Neural cell (in vitro differentiated cells): ENCODE results near the gene NRP2. TPM values are rescaled to one million over a fixed set of nuclear protein-coding genes. Genes with fewer than 3 reads are reported as not detected.

Experiments
- H2AFZ ChIP-seq: fragments of 200-600, 300-800 bp; sonication (generic), shearing (Covaris generic); 2 replicates; pipeline ENCODE4 v1.6.0; 2014; ENCODE audit warnings: low read depth, mild to moderate bottlenecking, antibody characterized with exemption, low read length, moderate library complexity
- H3F3A ChIP-seq: fragments of 200-600 bp; shearing (Covaris generic); 2 replicates; pipeline ENCODE4 v1.6.1; 2016; ENCODE audit warnings: mild to moderate bottlenecking, moderate library complexity, mixed read lengths, antibody characterized with exemption, low read length; ENCODE audit not compliant: insufficient read depth, poor library complexity, severe bottlenecking
- H3K27ac ChIP-seq: fragments of 200-600, 300-800 bp; sonication (generic), shearing (Covaris generic); 2 replicates; pipeline ENCODE4 v1.5.1; 2014; ENCODE audit warnings: mild to moderate bottlenecking, low read length, moderate library complexity
- H3K27me3 ChIP-seq: fragments of 300-800, 200-600 bp; sonication (generic), shearing (Covaris generic); 2 replicates; pipeline ENCODE4 v1.6.0; 2014; ENCODE audit warnings: mild to moderate bottlenecking, low read depth, low read length, moderate library complexity; ENCODE audit not compliant: insufficient read depth
- H3K36me3 ChIP-seq: fragments of 300-800, 200-600 bp; sonication (generic), shearing (Covaris generic); 2 replicates; pipeline ENCODE4 v1.5.1; 2014; ENCODE audit warnings: mild to moderate bottlenecking, antibody characterized with exemption, low read length, moderate library complexity; ENCODE audit not compliant: insufficient read depth
- H3K4me2 ChIP-seq: fragments of 300-800, 200-600 bp; sonication (generic), shearing (Covaris generic); 2 replicates; pipeline ENCODE4 v1.6.0; 2014; ENCODE audit warnings: mild to moderate bottlenecking, low read length
- H3K4me3 ChIP-seq: fragments of 300-800, 200-600 bp; sonication (generic), shearing (Covaris generic); 2 replicates; pipeline ENCODE4 v1.5.1; 2014; ENCODE audit warnings: mild to moderate bottlenecking, low read length, moderate library complexity
- H3K79me2 ChIP-seq: fragments of 200-600 bp; shearing (Covaris generic); replicated peaks from 2 replicates; pipeline ENCODE4 v1.6.0; 2014; ENCODE audit warnings: mild to moderate bottlenecking, low read length, moderate library complexity; ENCODE audit not compliant: insufficient read depth
- H3K9ac ChIP-seq: fragments of 300-800, 200-600 bp; sonication (generic), shearing (Covaris generic); 2 replicates; pipeline ENCODE4 v1.6.1; 2016; ENCODE audit warnings: mild to moderate bottlenecking, low read length, mixed read lengths
- H3K9me2 ChIP-seq: fragments of 200-600 bp; shearing (Covaris generic); 2 replicates; pipeline ENCODE4 v1.6.1; 2016; ENCODE audit warnings: mild to moderate bottlenecking, low read length, mixed read lengths; ENCODE audit not compliant: insufficient read depth
- H3K9me3 ChIP-seq: fragments of 200-600, 300-800 bp; sonication (generic), shearing (Covaris generic); 2 replicates; pipeline ENCODE4 v1.6.1; 2016; ENCODE audit warnings: mild to moderate bottlenecking, mixed run types, low read length, moderate library complexity, mixed read lengths
- H4K20me1 ChIP-seq: fragments of 200-600 bp; shearing (Covaris generic); 2 replicates; pipeline ENCODE4 v1.6.1; 2016; ENCODE audit warnings: mild to moderate bottlenecking, mixed run types; ENCODE audit not compliant: insufficient read depth
- CTCF ChIP-seq: fragments of 450-650 bp; IDR thresholded peaks from 2 replicates; pipeline ENCODE4 v1.5.1; 2014; ENCODE audit warnings: antibody characterized with exemption, mild to moderate bottlenecking, moderate library complexity; ENCODE audit not compliant: poor library complexity, severe bottlenecking
- EP300 ChIP-seq: fragments of 450-650 bp; conservative IDR thresholded peaks from 2 replicates; pipeline ENCODE4 v1.6.1; 2014; ENCODE audit warnings: antibody characterized with exemption, mild to moderate bottlenecking, moderate library complexity; ENCODE audit not compliant: poor library complexity, severe bottlenecking
- EZH2 ChIP-seq: fragments of 200-600, 300-800 bp; shearing (Covaris generic), sonication (generic); IDR thresholded peaks from 2 replicates; pipeline ENCODE4 v1.6.1; 2014; ENCODE audit warnings: antibody characterized with exemption, low read length, borderline replicate concordance, mild to moderate bottlenecking; ENCODE audit not compliant: insufficient read depth, poor library complexity, severe bottlenecking
- MXI1 ChIP-seq: fragments of 450-650 bp; conservative IDR thresholded peaks from 2 replicates; pipeline ENCODE4 v1.6.1; 2014; ENCODE audit warnings: antibody characterized with exemption, mild to moderate bottlenecking; ENCODE audit not compliant: poor library complexity, severe bottlenecking
- POLR2AphosphoS5 ChIP-seq: IDR thresholded peaks from 2 replicates; pipeline ENCODE4 v1.6.1; 2012
- RAD21 ChIP-seq: fragments of 450-650 bp; conservative IDR thresholded peaks from 2 replicates; pipeline ENCODE4 v1.6.1; 2014; ENCODE audit warnings: antibody characterized with exemption, mild to moderate bottlenecking, moderate library complexity
- REST ChIP-seq: IDR thresholded peaks from 2 replicates; pipeline ENCODE4 v1.6.1; 2012; ENCODE audit warnings: borderline replicate concordance
- SMC3 ChIP-seq: fragments of 450-650 bp; conservative IDR thresholded peaks from 2 replicates; pipeline ENCODE4 v1.6.1; 2014; ENCODE audit warnings: antibody characterized with exemption, mild to moderate bottlenecking, moderate library complexity; ENCODE audit not compliant: poor library complexity
- TAF1 ChIP-seq: IDR thresholded peaks from 2 replicates; pipeline ENCODE4 v1.6.1; 2012; ENCODE audit warnings: low read depth
- polyA plus RNA-seq: library from polyadenylated mRNA; depleted of rRNA; stranded (reverse); fragments of >200 nt; gene quantifications from 2 replicates; pipeline ENCODE4 v1.2.3, GENCODE V29; 2014

Gene NRP2
- polyA plus RNA-seq, 1 donor from 2014 or later, result 30.2 TPM

GRCh38 chr2:205708231-205708631, 25.9 kb downstream of the NRP2 start:
- TF ChIP-seq RAD21 (no peak), CTCF (no peak), POLR2AphosphoS5 (no peak), REST (no peak), EZH2 (no peak), EP300 (no peak), TAF1 (no peak), MXI1 (no peak), SMC3 (no peak)
- H3K27ac ChIP-seq, result no peak overlapping the region
- H3K9me3 ChIP-seq, result no peaks in the 10 kb centered on the region
- no peak overlapping the region for H2AFZ ChIP-seq
- no peaks in the 10 kb centered on the region for H3F3A ChIP-seq
- no peak overlapping the region for H3K4me3 ChIP-seq
- no peaks in the 10 kb centered on the region for H3K36me3 ChIP-seq
- H3K4me2 ChIP-seq, result no peak overlapping the region
- H4K20me1 ChIP-seq, result no peaks in the 10 kb centered on the region
- H3K79me2 ChIP-seq, result no peaks in the 10 kb centered on the region
- no peaks in the 10 kb centered on the region for H3K9me2 ChIP-seq
- H3K9ac ChIP-seq, result no peak overlapping the region
- no peaks in the 10 kb centered on the region for H3K27me3 ChIP-seq

- Histone ChIP-seq H3K36me3 (no peaks in the 10 kb centered on the region), H4K20me1 (no peaks in the 10 kb centered on the region), H3K9me3 (no peaks in the 10 kb centered on the region), H2AFZ (no peak overlapping the region), H3K4me3 (no peak overlapping the region), H3K79me2 (no peaks in the 10 kb centered on the region), H3K27ac (no peak overlapping the region), H3K27me3 (no peaks in the 10 kb centered on the region), H3K4me2 (no peak overlapping the region), H3K9ac (no peak overlapping the region), H3F3A (no peaks in the 10 kb centered on the region), H3K9me2 (no peaks in the 10 kb centered on the region)
- no peak for TF ChIP-seq CTCF
- TF ChIP-seq REST, result no peak
- no peak for TF ChIP-seq TAF1
- TF ChIP-seq SMC3, result no peak
- TF ChIP-seq MXI1, result no peak
- TF ChIP-seq EP300, result no peak
- no peak for TF ChIP-seq EZH2
- TF ChIP-seq RAD21, result no peak
- TF ChIP-seq POLR2AphosphoS5, result no peak
These were observed 27.0 kb downstream of the NRP2 start for GRCh38 chr2:205709319-205709718.
